ENCODE data around the gene DNAJC2.

The DNAJC2 gene

DNA sequence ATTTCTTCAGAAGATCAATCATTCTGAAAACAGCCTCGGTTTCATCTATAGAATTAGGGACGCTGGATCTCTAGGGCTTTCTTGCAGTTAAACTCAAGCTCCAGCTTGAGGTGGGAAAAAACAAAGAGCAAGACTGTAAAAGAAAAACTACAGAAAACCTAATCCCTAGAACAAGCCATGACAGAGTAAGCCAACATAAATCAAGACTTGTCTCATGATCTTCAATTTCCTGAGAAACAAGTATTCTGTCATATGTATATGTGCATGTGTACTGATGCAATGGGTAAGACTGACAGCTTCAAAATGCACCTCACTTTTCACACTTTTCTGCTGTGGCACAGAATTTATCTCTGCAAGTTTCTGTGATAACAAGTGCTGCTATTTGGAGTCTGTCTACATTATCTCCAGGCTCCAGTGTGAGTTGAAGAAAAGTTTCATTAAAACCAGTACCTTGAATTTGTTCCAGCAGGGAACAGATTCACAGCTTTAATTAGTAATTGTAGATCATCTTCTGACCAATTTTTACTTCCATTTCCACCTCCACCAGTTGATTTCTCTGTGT is 28.1 kb downstream of the DNAJC2 start:
- no peak for TF ChIP-seq EZH2phosphoT487 (conservative IDR thresholded peaks at IDR 0.05; ENCODE audit: low read length)
- TF ChIP-seq, protein P1, sequence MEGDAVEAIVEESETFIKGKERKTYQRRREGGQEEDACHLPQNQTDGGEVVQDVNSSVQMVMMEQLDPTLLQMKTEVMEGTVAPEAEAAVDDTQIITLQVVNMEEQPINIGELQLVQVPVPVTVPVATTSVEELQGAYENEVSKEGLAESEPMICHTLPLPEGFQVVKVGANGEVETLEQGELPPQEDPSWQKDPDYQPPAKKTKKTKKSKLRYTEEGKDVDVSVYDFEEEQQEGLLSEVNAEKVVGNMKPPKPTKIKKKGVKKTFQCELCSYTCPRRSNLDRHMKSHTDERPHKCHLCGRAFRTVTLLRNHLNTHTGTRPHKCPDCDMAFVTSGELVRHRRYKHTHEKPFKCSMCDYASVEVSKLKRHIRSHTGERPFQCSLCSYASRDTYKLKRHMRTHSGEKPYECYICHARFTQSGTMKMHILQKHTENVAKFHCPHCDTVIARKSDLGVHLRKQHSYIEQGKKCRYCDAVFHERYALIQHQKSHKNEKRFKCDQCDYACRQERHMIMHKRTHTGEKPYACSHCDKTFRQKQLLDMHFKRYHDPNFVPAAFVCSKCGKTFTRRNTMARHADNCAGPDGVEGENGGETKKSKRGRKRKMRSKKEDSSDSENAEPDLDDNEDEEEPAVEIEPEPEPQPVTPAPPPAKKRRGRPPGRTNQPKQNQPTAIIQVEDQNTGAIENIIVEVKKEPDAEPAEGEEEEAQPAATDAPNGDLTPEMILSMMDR (IDR thresholded peaks at IDR 0.05; ENCODE audit: insufficient read depth, low read length, poor library complexity, severe bottlenecking): no peak
- no peak overlapping the region for H3K9ac ChIP-seq (ENCODE audit: low read length)
- peaks cover 59% of the 10 kb centered on the region for H3K36me3 ChIP-seq (ENCODE audit: low read length)
- H3F3A ChIP-seq (ENCODE audit: insufficient read depth): peaks cover 45% of the 10 kb centered on the region
- H3K4me3 ChIP-seq (ENCODE audit: insufficient read depth, low read length, poor library complexity, severe bottlenecking): no peak overlapping the region
- no peak overlapping the region for H2AFZ ChIP-seq (ENCODE audit: low read depth, low read length, severe bottlenecking)
- H4K20me1 ChIP-seq (ENCODE audit: low read depth, low read length): no peaks in the 10 kb centered on the region
- H3K27me3 ChIP-seq (ENCODE audit: low read length): no peaks in the 10 kb centered on the region
- H3K79me2 ChIP-seq (ENCODE audit: insufficient read depth, low read length): 0 out of 2 replicates have a peak, but pooled peaks cover 5% of the 10 kb centered on the region
- H3K9me2 ChIP-seq (replicated peaks; ENCODE audit: insufficient read depth, low read length): no peaks in the 10 kb centered on the region
- no peak overlapping the region for H3K27ac ChIP-seq (ENCODE audit: low read depth, low read length)
- H3K4me2 ChIP-seq (ENCODE audit: low read depth, low read length, poor library complexity, severe bottlenecking): no peak overlapping the region
- H3K9me3 ChIP-seq (ENCODE audit: insufficient read depth, low read length): no peaks in the 10 kb centered on the region

DNA sequence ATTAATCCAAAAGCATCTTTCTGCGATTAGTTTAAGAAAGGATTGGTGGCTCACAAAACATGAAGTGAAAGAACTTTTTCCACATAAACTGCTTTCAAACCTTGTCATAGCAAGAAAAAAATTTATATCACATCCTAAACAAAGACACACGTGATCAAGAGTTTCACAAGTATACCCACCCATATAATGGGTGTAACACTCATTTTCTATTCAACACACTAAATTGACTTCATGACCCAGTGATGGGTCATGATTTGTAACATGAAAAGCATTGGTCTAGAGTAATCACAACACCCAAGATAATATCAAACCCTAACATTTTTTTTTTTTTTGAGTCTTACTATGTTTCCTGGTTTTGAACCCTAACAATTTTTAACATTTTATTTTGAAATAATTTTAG is 29.7 kb downstream of the DNAJC2 start:
- H3K9me3 ChIP-seq (ENCODE audit: insufficient read depth, low read length): no peaks in the 10 kb centered on the region
- H3K9ac ChIP-seq (ENCODE audit: low read length): no peak overlapping the region
- H3K27me3 ChIP-seq (ENCODE audit: low read length): no peaks in the 10 kb centered on the region
- peaks cover 46% of the 10 kb centered on the region for H3F3A ChIP-seq (ENCODE audit: insufficient read depth)
- H3K4me2 ChIP-seq (ENCODE audit: low read depth, low read length, poor library complexity, severe bottlenecking): no peak overlapping the region
- TF ChIP-seq EZH2phosphoT487 (conservative IDR thresholded peaks at IDR 0.05; ENCODE audit: low read length): no peak
- TF ChIP-seq, protein P1 (IDR thresholded peaks at IDR 0.05; ENCODE audit: insufficient read depth, low read length, poor library complexity, severe bottlenecking): no peak
- H3K4me3 ChIP-seq (ENCODE audit: insufficient read depth, low read length, poor library complexity, severe bottlenecking): no peak overlapping the region
- H4K20me1 ChIP-seq (ENCODE audit: low read depth, low read length): no peaks in the 10 kb centered on the region
- H2AFZ ChIP-seq (ENCODE audit: low read depth, low read length, severe bottlenecking): no peak overlapping the region
- no peak overlapping the region for H3K27ac ChIP-seq (ENCODE audit: low read depth, low read length)
- peaks cover 69% of the 10 kb centered on the region for H3K36me3 ChIP-seq (ENCODE audit: low read length)
- no peaks in the 10 kb centered on the region for H3K9me2 ChIP-seq (replicated peaks; ENCODE audit: insufficient read depth, low read length)
- H3K79me2 ChIP-seq (ENCODE audit: insufficient read depth, low read length): 0 out of 2 replicates have a peak, but pooled peaks cover 5% of the 10 kb centered on the region

DNA sequence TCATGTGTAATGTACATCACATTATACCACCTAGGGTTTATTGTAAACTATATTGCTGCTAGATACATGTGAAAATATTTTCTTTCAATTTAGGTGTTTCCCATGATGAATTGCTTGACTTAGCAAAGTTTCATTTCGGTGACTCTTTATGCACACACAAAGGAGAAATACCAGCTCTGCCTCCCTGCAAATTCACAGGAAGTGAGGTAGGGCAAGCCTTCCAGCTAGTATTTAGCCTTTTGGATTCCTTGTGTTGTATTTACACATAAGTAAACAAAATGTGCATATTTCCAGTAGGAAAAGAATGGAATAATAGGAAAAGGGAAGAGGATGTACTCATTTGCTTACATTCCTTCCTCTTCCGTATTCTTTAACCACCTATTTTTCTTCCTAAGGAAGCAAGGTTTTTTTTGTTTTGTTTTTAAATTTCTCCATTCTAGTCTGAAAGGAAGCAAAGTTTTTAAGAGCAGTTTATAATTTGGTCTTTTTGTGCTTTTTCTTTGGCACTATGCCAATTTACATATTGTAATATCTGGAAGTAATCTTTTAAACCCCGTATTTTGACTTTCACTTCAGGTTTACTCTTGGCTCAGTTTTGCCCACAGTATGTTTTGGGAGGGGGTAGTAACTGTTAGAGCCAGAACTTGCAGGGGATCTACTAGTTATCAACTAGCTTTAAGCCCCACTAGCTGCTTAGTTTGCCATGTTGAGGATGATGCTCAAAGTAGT is 36.9 kb downstream of the DNAJC2 start:
- TF ChIP-seq, protein P1 (IDR thresholded peaks at IDR 0.05; ENCODE audit: insufficient read depth, low read length, poor library complexity, severe bottlenecking): no peak
- no peak for TF ChIP-seq EZH2phosphoT487 (conservative IDR thresholded peaks at IDR 0.05; ENCODE audit: low read length)
- Histone ChIP-seq H2AFZ (ENCODE audit: low read depth, low read length, severe bottlenecking) (no peak overlapping the region), H3K27me3 (ENCODE audit: low read length) (no peaks in the 10 kb centered on the region), H4K20me1 (ENCODE audit: low read depth, low read length) (0 out of 2 replicates have a peak, but pooled peaks cover under 1% of the 10 kb centered on the region), H3K9me2 (replicated peaks; ENCODE audit: insufficient read depth, low read length) (no peaks in the 10 kb centered on the region), H3K79me2 (ENCODE audit: insufficient read depth, low read length) (0 out of 2 replicates have a peak, but pooled peaks cover 3% of the 10 kb centered on the region), H3K9me3 (ENCODE audit: insufficient read depth, low read length) (no peaks in the 10 kb centered on the region), H3K4me3 (ENCODE audit: insufficient read depth, low read length, poor library complexity, severe bottlenecking) (no peak overlapping the region), H3K9ac (ENCODE audit: low read length) (no peak overlapping the region), H3K4me2 (ENCODE audit: low read depth, low read length, poor library complexity, severe bottlenecking) (no peak overlapping the region), H3K36me3 (ENCODE audit: low read length) (peaks cover 73% of the 10 kb centered on the region; the same call in 1 of the 2 replicates), H3F3A (ENCODE audit: insufficient read depth) (peaks cover 31% of the 10 kb centered on the region), H3K27ac (ENCODE audit: low read depth, low read length) (no peak overlapping the region)
